ENCODE measurements around the gene TK2.

GRCh38 chr16:66569131-66569530 is 19.2 kb upstream of the TK2 start:
- TF ChIP-seq TBL1XR1 (IDR thresholded peaks at IDR 0.05; ENCODE audit: low read length in 2 of 2) (no peak), MAFG (tag; conservative IDR thresholded peaks at IDR 0.05) (no peak), NFYB (IDR thresholded peaks at IDR 0.05; ENCODE audit: extremely low read depth, insufficient read length) (no peak), BHLHE40 (IDR thresholded peaks at IDR 0.05; ENCODE audit: low read length) (no peak), NFE2 (IDR thresholded peaks at IDR 0.05; ENCODE audit: low read depth) (no peak)
